Tibial nerve (tissue), 4 donors: ENCODE data around the gene OAS1.

Experiments
- CTCF ChIP-seq, 5 experiments: fragments of 200-600 bp in 3 of 5; fragments of 450-650 bp in 2 of 5; sonication (generic) in 3 of 5; IDR thresholded peaks; one replicate each; pipeline ENCODE4 v1.5.1; 2016 to 2019; ENCODE audit warnings: antibody characterized with exemption in 5 of 5, mild to moderate bottlenecking in 3 of 5, moderate library complexity in 2 of 5
- EP300 ChIP-seq, 2 donors: sonication (generic); formaldehyde crosslinking; IDR thresholded peaks; one replicate each; pipeline ENCODE4 v1.6.1; 2017; ENCODE audit warnings: antibody characterized with exemption in 2 of 2, mild to moderate bottlenecking in 1 of 2

GRCh38 chr12:112894128-112894527 lies 12.6 kb upstream of the OAS1 start:
- TF ChIP-seq CTCF (IDR thresholded peaks at IDR 0.05) (no peak), EP300 (IDR thresholded peaks at IDR 0.05) (no peak)
